H1 (cell line): ENCODE results near the gene PIP5K1B. TPM values are rescaled to one million over a fixed set of nuclear protein-coding genes. Genes with fewer than 3 reads are reported as not detected.
A peak's percentile ranks its signal among the peaks of the same experiment; 100 is the strongest.

Experiments used
- CTCF ChIA-PET: fragments of 300-600 bp; sonication (Branson Sonifier 250); formaldehyde crosslinking; loops from one replicate; lab custom pipeline; 2021; ENCODE audit not compliant: partially characterized antibody; lab: Charles Lee
- POLR2A ChIA-PET: fragments of 300-600 bp; sonication (Branson Sonifier 250); formaldehyde crosslinking; loops from one replicate; lab custom pipeline; 2021; ENCODE audit warnings: inconsistent platforms; ENCODE audit not compliant: partially characterized antibody; lab: Charles Lee
- DNase-seq, 2 experiments: peaks; one replicate each; pipeline versions ENCODE4 v3.0.0 to v3.0.0-alpha.2; 2010 to 2022; ENCODE audit warnings: low spot score in 2 of 2, low read depth in 1 of 2, mixed read lengths in 1 of 2
- FAIRE-seq: peaks from 2 replicates; lab custom pipeline; 2011; peaks lifted over from hg19 to GRCh38; lab: Jason Lieb, UNC
- H2AFZ ChIP-seq: 2 replicates; pipeline ENCODE4 v1.8.1; 2012; ENCODE audit warnings: low read length, inconsistent platforms
- H2AK5ac ChIP-seq: 2 replicates; pipeline ENCODE4 v1.6.1; 2013; ENCODE audit warnings: low read depth, low read length
- H2BK120ac ChIP-seq: replicated peaks from 2 replicates; pipeline ENCODE3; 2013; ENCODE audit warnings: low read depth, low read length, inconsistent platforms
- H2BK12ac ChIP-seq: 2 replicates; pipeline ENCODE4 v1.6.1; 2013; ENCODE audit warnings: low read depth, low read length
- H2BK15ac ChIP-seq: 2 replicates; pipeline ENCODE4 v1.6.1; 2013; ENCODE audit warnings: low read length
- H2BK20ac ChIP-seq: 2 replicates; pipeline ENCODE4 v1.6.1; 2013; ENCODE audit warnings: low read length
- H2BK5ac ChIP-seq: 2 replicates; pipeline ENCODE4 v1.6.1; 2013; ENCODE audit warnings: low read depth, low read length
- H3K14ac ChIP-seq: 2 replicates; pipeline ENCODE4 v1.6.1; 2013; ENCODE audit warnings: inconsistent platforms; ENCODE audit not compliant: insufficient read length
- H3K18ac ChIP-seq: 2 replicates; pipeline ENCODE4 v1.6.1; 2013; ENCODE audit warnings: low read length; ENCODE audit errors: extremely low read depth
- H3K23ac ChIP-seq: 2 replicates; pipeline ENCODE4 v1.6.1; 2013; ENCODE audit warnings: inconsistent platforms; ENCODE audit not compliant: insufficient read length
- H3K23me2 ChIP-seq: 2 replicates; pipeline ENCODE4 v1.6.1; 2013; ENCODE audit warnings: low read depth, low read length
- H3K27ac ChIP-seq: 2 replicates; pipeline ENCODE4 v1.6.1; 2011; ENCODE audit warnings: low read depth, low read length, inconsistent platforms
- H3K27me3 ChIP-seq, 4 experiments: replicated peaks in 1 of 4; 1 replicate in 1 of 4; 2 replicates in 3 of 4; pipeline versions ENCODE4 v1.6.1 to v1.8.1; 2011 to 2013; ENCODE audit warnings: low read length in 3 of 4, mild to moderate bottlenecking in 3 of 4, inconsistent platforms in 2 of 4, mixed read lengths in 2 of 4, moderate library complexity in 1 of 4; ENCODE audit not compliant: control insufficient read depth in 3 of 4, insufficient read depth in 3 of 4; ENCODE audit errors: extremely low read depth in 1 of 4
- H3K36me3 ChIP-seq, 4 experiments: 2 replicates each; pipeline versions ENCODE4 v1.6.1 to v1.8.1; 2011 to 2013; ENCODE audit warnings: mild to moderate bottlenecking in 4 of 4, low read length in 3 of 4, moderate library complexity in 2 of 4, control low read depth in 1 of 4, inconsistent platforms in 1 of 4; ENCODE audit not compliant: insufficient read depth in 4 of 4, control insufficient read depth in 2 of 4
- H3K4ac ChIP-seq: replicated peaks from 2 replicates; pipeline ENCODE3; 2013; ENCODE audit warnings: low read length, low read depth, mixed read lengths, inconsistent platforms; ENCODE audit not compliant: insufficient read length
- H3K4me1 ChIP-seq, 4 experiments: replicated peaks in 1 of 4; 1 replicate in 1 of 4; 2 replicates in 3 of 4; pipeline versions ENCODE4 v1.6.1 to v1.8.1; 2011 to 2013; ENCODE audit warnings: low read length in 3 of 4, inconsistent platforms in 2 of 4, mixed read lengths in 1 of 4; ENCODE audit not compliant: insufficient read depth in 4 of 4, control insufficient read depth in 3 of 4
- H3K4me2 ChIP-seq, 2 experiments: 2 replicates each; pipeline versions ENCODE4 v1.6.1 to v1.8.1; 2011 to 2013; ENCODE audit warnings: low read depth in 2 of 2, low read length in 2 of 2, control low read depth in 1 of 2, inconsistent platforms in 1 of 2, mild to moderate bottlenecking in 1 of 2; ENCODE audit not compliant: insufficient read depth in 1 of 2
- H3K4me3 ChIP-seq, 4 experiments: fragments of 200-600, 300-600 bp in 1 of 4; sonication (generic), shearing (Covaris generic), sonication (Bioruptor Twin) in 1 of 4; 2 replicates each; pipeline versions ENCODE4 v1.5.1 to v1.8.1; 2011 to 2016; ENCODE audit warnings: low read length in 4 of 4, low read depth in 3 of 4, control low read depth in 2 of 4, inconsistent platforms in 2 of 4, mild to moderate bottlenecking in 2 of 4, mixed read lengths in 1 of 4, moderate library complexity in 1 of 4; ENCODE audit not compliant: insufficient read depth in 2 of 4; ENCODE audit errors: extremely low read depth in 1 of 4
- H3K56ac ChIP-seq: replicated peaks from 2 replicates; pipeline ENCODE3; 2013; ENCODE audit warnings: low read depth, mild to moderate bottlenecking, mixed read lengths, low read length, inconsistent platforms; ENCODE audit not compliant: insufficient read length
- H3K79me1 ChIP-seq: 2 replicates; pipeline ENCODE4 v1.6.1; 2013; ENCODE audit warnings: low read depth, low read length, control low read depth
- H3K79me2 ChIP-seq, 2 experiments: 2 replicates each; pipeline versions ENCODE4 v1.6.1 to v1.8.1; 2012 to 2013; ENCODE audit warnings: low read length in 2 of 2, mild to moderate bottlenecking in 2 of 2, inconsistent platforms in 1 of 2; ENCODE audit not compliant: insufficient read depth in 2 of 2, control insufficient read depth in 1 of 2
- H3K9ac ChIP-seq, 4 experiments: replicated peaks in 1 of 4; 1 replicate in 1 of 4; 2 replicates in 3 of 4; pipeline versions ENCODE4 v1.6.1 to v1.8.1; 2011 to 2013; ENCODE audit warnings: low read depth in 3 of 4, low read length in 3 of 4, control low read depth in 2 of 4, mild to moderate bottlenecking in 2 of 4, moderate library complexity in 2 of 4, inconsistent platforms in 1 of 4; ENCODE audit errors: extremely low read depth in 1 of 4
- H3K9me3 ChIP-seq, 2 experiments: 2 replicates each; pipeline versions ENCODE4 v1.6.1 to v1.8.1; 2012 to 2013; ENCODE audit warnings: mild to moderate bottlenecking in 2 of 2, moderate library complexity in 2 of 2, control low read depth in 1 of 2, inconsistent platforms in 1 of 2, low read depth in 1 of 2, low read length in 1 of 2, mixed read lengths in 1 of 2; ENCODE audit not compliant: insufficient read depth in 2 of 2
- H4K20me1 ChIP-seq, 2 experiments: replicated peaks in 1 of 2; 2 replicates each; pipeline versions ENCODE3 to v1.8.1; 2011 to 2013; ENCODE audit warnings: inconsistent platforms in 2 of 2, low read length in 2 of 2, mild to moderate bottlenecking in 1 of 2; ENCODE audit not compliant: insufficient read depth in 2 of 2, control insufficient read depth in 1 of 2
- H4K5ac ChIP-seq: 2 replicates; pipeline ENCODE4 v1.6.1; 2013; ENCODE audit warnings: low read length, low read depth, mixed read lengths, inconsistent platforms; ENCODE audit not compliant: insufficient read length
- H4K8ac ChIP-seq: 2 replicates; pipeline ENCODE4 v1.8.0; 2013; ENCODE audit warnings: mild to moderate bottlenecking, moderate library complexity, low read length, inconsistent platforms; ENCODE audit not compliant: insufficient read depth; ENCODE audit errors: extremely low read depth
- H4K91ac ChIP-seq: replicated peaks from 2 replicates; pipeline ENCODE3; 2013; ENCODE audit warnings: low read length, mixed read lengths, inconsistent platforms; ENCODE audit not compliant: insufficient read length
- ATF2 ChIP-seq: IDR thresholded peaks from 2 replicates; pipeline ENCODE4 v1.6.1; 2012; ENCODE audit warnings: low read length, inconsistent platforms
- BACH1 ChIP-seq: IDR thresholded peaks from 2 replicates; pipeline ENCODE4 v1.6.1; 2012; ENCODE audit warnings: low read length, improper control_type of control experiment
- CHD2 ChIP-seq: IDR thresholded peaks from 2 replicates; pipeline ENCODE4 v1.6.1; 2012; ENCODE audit warnings: low read length, improper control_type of control experiment
- HDAC2 ChIP-seq, 2 experiments: fragments of 300-600 bp in 1 of 2; sonication (generic) in 1 of 2; IDR thresholded peaks; 2 replicates each; pipeline ENCODE4 v1.6.1; 2011 to 2012; ENCODE audit warnings: low read depth in 2 of 2, low read length in 2 of 2, mild to moderate bottlenecking in 2 of 2, moderate library complexity in 2 of 2, borderline replicate concordance in 1 of 2, inconsistent platforms in 1 of 2
- MAX ChIP-seq: IDR thresholded peaks from 2 replicates; pipeline ENCODE4 v1.6.1; 2012; ENCODE audit warnings: inconsistent platforms
- SIN3A ChIP-seq, 2 experiments: IDR thresholded peaks in 1 of 2; conservative IDR thresholded peaks in 1 of 2; 2 replicates each; pipeline ENCODE4 v1.6.1; 2011 to 2012; ENCODE audit warnings: low read length in 2 of 2, improper control_type of control experiment in 1 of 2, low read depth in 1 of 2, mild to moderate bottlenecking in 1 of 2
- SIX5 ChIP-seq: IDR thresholded peaks from 2 replicates; pipeline ENCODE4 v1.6.1; 2011; ENCODE audit warnings: mild to moderate bottlenecking, low read depth, low read length
- SP1 ChIP-seq: IDR thresholded peaks from 2 replicates; pipeline ENCODE4 v1.6.1; 2011; ENCODE audit warnings: low read depth, low read length
- SRF ChIP-seq: IDR thresholded peaks from 2 replicates; pipeline ENCODE4 v1.6.1; 2011; ENCODE audit warnings: mild to moderate bottlenecking, low read depth, low read length, moderate library complexity
- TAF1 ChIP-seq: IDR thresholded peaks from 2 replicates; pipeline ENCODE4 v1.6.1; 2011; ENCODE audit warnings: mild to moderate bottlenecking, low read depth, low read length
- TCF12 ChIP-seq: IDR thresholded peaks from 2 replicates; pipeline ENCODE4 v1.6.1; 2011; ENCODE audit warnings: low read depth, mild to moderate bottlenecking, low read length
- WGBS, 2 experiments: shearing (Covaris generic) in 1 of 2; methylation state at CpG; one replicate each; pipeline versions ENCODE4 v1.1.6 to v1.1.7; 2013 to 2015; ENCODE audit warnings: low lambda C conversion rate in 2 of 2, mixed read lengths in 2 of 2, inconsistent platforms in 1 of 2, low coverage in 1 of 2, missing lambda C conversion rate in 1 of 2; ENCODE audit not compliant: insufficient replicate concordance in 2 of 2, insufficient coverage in 1 of 2, insufficient read length in 1 of 2; ENCODE audit errors: extremely low coverage in 1 of 2, missing lambda C conversion rate in 1 of 2; 5-methylcytosine and 5-hydroxymethylcytosine counted together
- polyA plus RNA-seq, 7 experiments: library from polyadenylated mRNA; depleted of rRNA in 3 of 7; stranded (reverse) in 5 of 7; unstranded in 2 of 7; fragments of >200 nt in 5 of 7; fragments of 200-250 nt in 2 of 7; gene quantifications; 1 replicate in 5 of 7; 2 replicates in 1 of 7; 4 replicates in 1 of 7; pipeline versions ENCODE4 v1.2.1 to v1.2.3, GENCODE V29; 2011 to 2013; ENCODE audit warnings: missing spikeins in 2 of 7, mixed read lengths in 2 of 7
- total RNA-seq: library from RNA; stranded (reverse); fragmentation: NEBNext Ultra II Directional; extraction: Animal tissue kit (Norgen Biotek cat#: 25700); gene quantifications from 2 replicates; pipeline ENCODE4 v1.2.1, GENCODE V29; 2021

PIP5K1B gene
- total and polyA plus RNA-seq, 2 of the 8 experiments (the other 6 are each of a cell fraction or from before 2014, with no cell fraction given): 4.7 to 7.7 TPM

GRCh38 chr9:68951879-68952659 lies 247.0 kb downstream of the PIP5K1B start:
- no peak for DNase-seq
- no peak for TF ChIP-seq BACH1
- no peak for TF ChIP-seq SIX5
- no peak for TF ChIP-seq SP1
- TF ChIP-seq MAX: no peak
- TF ChIP-seq TCF12: no peak
- TF ChIP-seq TAF1: no peak
- no peak for TF ChIP-seq ATF2
- TF ChIP-seq SRF: no peak
- TF ChIP-seq CHD2: no peak
- no peak for TF ChIP-seq SIN3A (conservative IDR thresholded peaks at IDR 0.05 in 1 of 2, IDR thresholded peaks at IDR 0.05 in 1 of 2; ENCODE audit: low read depth in 1 of 2, low read length in 2 of 2)
- no peak for TF ChIP-seq HDAC2 (IDR thresholded peaks at IDR 0.05; ENCODE audit: borderline replicate concordance in 1 of 2, low read depth in 2 of 2, low read length in 2 of 2)

More at GRCh38 chr9:68951879-68952659, 247.0 kb downstream of the PIP5K1B start:
- H3K56ac ChIP-seq: no peak overlapping the region
- no peak overlapping the region for H2BK5ac ChIP-seq
- 0 out of 4 replicates have a peak, but pooled peaks cover 0 to 2% of the 10 kb centered on the region in 2 experiments for H3K9me3 ChIP-seq
- no peaks in the 10 kb centered on the region for H3K79me2 ChIP-seq
- H2BK12ac ChIP-seq: no peak overlapping the region
- peak overlapping the region; percentile 44 for H2BK20ac ChIP-seq
- H2BK120ac ChIP-seq: no peak overlapping the region
- H4K91ac ChIP-seq: no peak overlapping the region
- H4K20me1 ChIP-seq: no peaks in the 10 kb centered on the region
- no peak overlapping the region for H2BK15ac ChIP-seq
- H3K9ac ChIP-seq: no peak overlapping the region
- no peak overlapping the region for H3K23ac ChIP-seq
- H3K18ac ChIP-seq: no peak overlapping the region
- H2AK5ac ChIP-seq: no peak overlapping the region
- CTCF ChIA-PET: interaction anchor here (1.2 kb wide), 1 partner anchor 107 kb away, joined by 3 read pairs; no protein-coding TSS in a partner anchor
- H3K23me2 ChIP-seq: no peaks in the 10 kb centered on the region
- H3K79me1 ChIP-seq: no peaks in the 10 kb centered on the region
- no peak overlapping the region for H3K4me3 ChIP-seq
- WGBS, 2 experiments: 90% methylated on average over 8 of the region's 8 CpGs; no CpG with 5 or more reads in 1 of the 2 experiments
- H2AFZ ChIP-seq: no peak overlapping the region
- no peak overlapping the region for H4K8ac ChIP-seq
- no peak overlapping the region for H3K27ac ChIP-seq
- no peaks in the 10 kb centered on the region; a peak in 1 of 7 replicates for H3K27me3 ChIP-seq
- H3K14ac ChIP-seq: no peak overlapping the region
- FAIRE-seq: no peak
- no peak overlapping the region for H3K4ac ChIP-seq
- H3K4me1 ChIP-seq: peaks cover 12 to 28% (median 16%) of the 10 kb centered on the region in 4 experiments
- no peak overlapping the region for H4K5ac ChIP-seq
- H3K36me3 ChIP-seq: no peaks in the 10 kb centered on the region
- POLR2A ChIA-PET: interaction anchor here (2.0 kb wide), 1 partner anchor 12 kb away, joined by 6 read pairs; no protein-coding TSS in a partner anchor
- no peak overlapping the region for H3K4me2 ChIP-seq
